Liver (tissue), 9 donors: ENCODE data around the gene ITLN1. TPM values are rescaled to one million over a fixed set of nuclear protein-coding genes. Genes with fewer than 3 reads are reported as not detected.

Experiments used
- DNase-seq: peaks from one replicate; pipeline ENCODE4 v3.0.0-alpha.2; 2017; ENCODE audit warnings: low spot score
- H3K27ac ChIP-seq, 2 donors: one replicate each; pipeline ENCODE4 v1.7.0; 2013; ENCODE audit warnings: inconsistent platforms in 2 of 2, low read length in 2 of 2, control low read depth in 1 of 2, low read depth in 1 of 2, mild to moderate bottlenecking in 1 of 2
- H3K27me3 ChIP-seq, 4 donors: one replicate each; pipeline versions ENCODE4 v1.6.1 to v1.7.0; 2013; ENCODE audit warnings: low read length in 3 of 4, inconsistent platforms in 1 of 4, mild to moderate bottlenecking in 1 of 4, moderate library complexity in 1 of 4; ENCODE audit not compliant: control insufficient read depth in 4 of 4, insufficient read depth in 4 of 4
- H3K36me3 ChIP-seq, 4 donors: one replicate each; pipeline versions ENCODE4 v1.6.1 to v1.7.0; 2013; ENCODE audit warnings: low read length in 3 of 4, mild to moderate bottlenecking in 3 of 4, low read depth in 1 of 4, moderate library complexity in 1 of 4; ENCODE audit not compliant: control insufficient read depth in 4 of 4, insufficient read depth in 3 of 4
- H3K4me1 ChIP-seq, 4 donors: one replicate each; pipeline versions ENCODE4 v1.6.1 to v1.7.0; 2013; ENCODE audit warnings: low read length in 3 of 4, mild to moderate bottlenecking in 3 of 4, moderate library complexity in 1 of 4; ENCODE audit not compliant: control insufficient read depth in 4 of 4, insufficient read depth in 4 of 4
- H3K4me3 ChIP-seq, 3 donors: one replicate each; pipeline versions ENCODE4 v1.6.1 to v1.7.0; 2013; ENCODE audit warnings: low read length in 3 of 3, control low read depth in 1 of 3, low read depth in 1 of 3, mild to moderate bottlenecking in 1 of 3
- H3K9ac ChIP-seq, 2 donors: one replicate each; pipeline ENCODE4 v1.7.0; 2013; ENCODE audit warnings: low read length in 2 of 2, mild to moderate bottlenecking in 2 of 2, moderate library complexity in 2 of 2, control low read depth in 1 of 2, low read depth in 1 of 2
- H3K9me3 ChIP-seq, 4 donors: one replicate each; pipeline versions ENCODE4 v1.6.1 to v1.7.0; 2013; ENCODE audit warnings: low read length in 3 of 4; ENCODE audit not compliant: control insufficient read depth in 4 of 4
- EGR1 ChIP-seq, 2 donors: IDR thresholded peaks; 2 replicates each; pipeline ENCODE4 v1.6.1; 2016 to 2018; ENCODE audit warnings: antibody characterized with exemption in 2 of 2, low read depth in 2 of 2
- FOXA1 ChIP-seq: IDR thresholded peaks from 2 replicates; pipeline ENCODE4 v1.6.1; 2016; ENCODE audit warnings: antibody characterized with exemption
- FOXA2 ChIP-seq: IDR thresholded peaks from 2 replicates; pipeline ENCODE4 v1.6.1; 2016; ENCODE audit warnings: antibody characterized with exemption
- GABPA ChIP-seq, 2 donors: IDR thresholded peaks in 1 of 2; conservative IDR thresholded peaks in 1 of 2; 2 replicates each; pipeline ENCODE4 v1.6.1; 2016; ENCODE audit warnings: antibody characterized with exemption in 2 of 2, mild to moderate bottlenecking in 1 of 2, moderate library complexity in 1 of 2
- HNF4A ChIP-seq, 2 donors: conservative IDR thresholded peaks; 2 replicates each; pipeline ENCODE4 v1.6.1; 2016; ENCODE audit warnings: antibody characterized with exemption in 2 of 2, mild to moderate bottlenecking in 2 of 2
- HNF4G ChIP-seq: IDR thresholded peaks from 2 replicates; pipeline ENCODE4 v1.6.1; 2016; ENCODE audit warnings: antibody characterized with exemption
- JUND ChIP-seq, 2 donors: IDR thresholded peaks; 2 replicates each; pipeline ENCODE4 v1.6.1; 2016; ENCODE audit warnings: antibody characterized with exemption in 2 of 2
- MAX ChIP-seq: IDR thresholded peaks from 2 replicates; pipeline ENCODE4 v1.6.1; 2016; ENCODE audit warnings: antibody characterized with exemption
- NR2F2 ChIP-seq: IDR thresholded peaks from 2 replicates; pipeline ENCODE4 v1.6.1; 2016; ENCODE audit warnings: antibody characterized with exemption
- RAD21 ChIP-seq, 2 donors: IDR thresholded peaks; 2 replicates each; pipeline ENCODE4 v1.6.1; 2016; ENCODE audit warnings: antibody characterized with exemption in 2 of 2, mild to moderate bottlenecking in 2 of 2
- RXRA ChIP-seq, 2 donors: IDR thresholded peaks; 2 replicates each; pipeline ENCODE4 v1.6.1; 2017 to 2018; ENCODE audit warnings: antibody characterized with exemption in 2 of 2, mild to moderate bottlenecking in 1 of 2
- SP1 ChIP-seq: IDR thresholded peaks from 2 replicates; pipeline ENCODE4 v1.6.1; 2018; ENCODE audit warnings: antibody characterized with exemption, mild to moderate bottlenecking
- TAF1 ChIP-seq: conservative IDR thresholded peaks from 2 replicates; pipeline ENCODE4 v1.6.1; 2016; ENCODE audit warnings: antibody characterized with exemption, mild to moderate bottlenecking
- YY1 ChIP-seq: IDR thresholded peaks from 2 replicates; pipeline ENCODE4 v1.6.1; 2016; ENCODE audit warnings: antibody characterized with exemption, mild to moderate bottlenecking
- WGBS: extraction: QIAGEN DNeasy Blood & Tissue Kit; methylation state at CpG from one replicate; pipeline ENCODE4 v1.1.7; 2013; 5-methylcytosine and 5-hydroxymethylcytosine counted together
- polyA plus RNA-seq, 2 donors: library from polyadenylated mRNA; stranded (reverse) in 1 of 2; unstranded in 1 of 2; fragments of 200-250 nt in 1 of 2; fragments of >200 nt in 1 of 2; fragmentation: Nextera tagmentation in 1 of 2; extraction: Ambion mirVana in 1 of 2; gene quantifications; one replicate each; pipeline versions ENCODE4 v1.2.1 to v1.2.3, GENCODE V29; 2013 to 2015
- total RNA-seq, 2 donors: library from RNA; depleted of rRNA; stranded (reverse); fragments of >200 nt; gene quantifications; one replicate each; pipeline ENCODE4 v1.2.3, GENCODE V29; 2014
- TF ChIP-seq, protein P1 (sequence below): IDR thresholded peaks from 2 replicates; pipeline ENCODE4 v1.6.1; 2016; ENCODE audit warnings: antibody characterized with exemption, mild to moderate bottlenecking
- TF ChIP-seq, protein P2 (sequence below): fragments of 150-350 bp; IDR thresholded peaks from 2 replicates; pipeline ENCODE4 v1.5.1; 2017; ENCODE audit warnings: improper control_type of control experiment, low read depth, low read length; ENCODE audit not compliant: missing input control
- TF ChIP-seq, protein P3 (sequence below): IDR thresholded peaks from 2 replicates; pipeline ENCODE4 v1.6.1; 2016; ENCODE audit warnings: antibody characterized with exemption
- TF ChIP-seq, protein P4 (sequence below): IDR thresholded peaks from 2 replicates; pipeline ENCODE4 v1.6.1; 2016; ENCODE audit warnings: antibody characterized with exemption
- donor health status: healthy.
- donor health status: healthy.
- donor health status: healthy.
- donor health status: healthy.
- donor health status: healthy.

Gene ITLN1
- total and polyA plus RNA-seq, 4 donors: 3.7 to 13.4 (median 5.5) TPM

DNA sequence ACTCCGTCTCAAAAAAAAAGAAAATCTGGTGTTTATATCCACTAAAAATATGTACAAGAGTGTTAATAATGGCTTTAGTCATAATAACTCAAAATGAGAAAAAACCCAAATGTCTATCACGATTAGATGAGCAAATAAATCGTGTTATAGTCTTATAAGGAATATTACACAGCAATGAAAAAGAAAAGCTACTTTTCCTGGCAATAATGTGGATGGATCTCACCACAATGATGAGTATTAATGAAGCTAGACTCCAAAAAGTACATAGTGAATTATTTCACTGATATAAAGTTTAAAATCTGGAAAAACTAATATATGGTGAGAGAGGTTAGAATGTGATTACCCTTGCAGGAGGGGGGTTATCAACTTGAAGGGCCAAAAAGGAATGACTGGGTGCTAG, 32.0 kb downstream of the ITLN1 start:
- TF ChIP-seq, protein P1, sequence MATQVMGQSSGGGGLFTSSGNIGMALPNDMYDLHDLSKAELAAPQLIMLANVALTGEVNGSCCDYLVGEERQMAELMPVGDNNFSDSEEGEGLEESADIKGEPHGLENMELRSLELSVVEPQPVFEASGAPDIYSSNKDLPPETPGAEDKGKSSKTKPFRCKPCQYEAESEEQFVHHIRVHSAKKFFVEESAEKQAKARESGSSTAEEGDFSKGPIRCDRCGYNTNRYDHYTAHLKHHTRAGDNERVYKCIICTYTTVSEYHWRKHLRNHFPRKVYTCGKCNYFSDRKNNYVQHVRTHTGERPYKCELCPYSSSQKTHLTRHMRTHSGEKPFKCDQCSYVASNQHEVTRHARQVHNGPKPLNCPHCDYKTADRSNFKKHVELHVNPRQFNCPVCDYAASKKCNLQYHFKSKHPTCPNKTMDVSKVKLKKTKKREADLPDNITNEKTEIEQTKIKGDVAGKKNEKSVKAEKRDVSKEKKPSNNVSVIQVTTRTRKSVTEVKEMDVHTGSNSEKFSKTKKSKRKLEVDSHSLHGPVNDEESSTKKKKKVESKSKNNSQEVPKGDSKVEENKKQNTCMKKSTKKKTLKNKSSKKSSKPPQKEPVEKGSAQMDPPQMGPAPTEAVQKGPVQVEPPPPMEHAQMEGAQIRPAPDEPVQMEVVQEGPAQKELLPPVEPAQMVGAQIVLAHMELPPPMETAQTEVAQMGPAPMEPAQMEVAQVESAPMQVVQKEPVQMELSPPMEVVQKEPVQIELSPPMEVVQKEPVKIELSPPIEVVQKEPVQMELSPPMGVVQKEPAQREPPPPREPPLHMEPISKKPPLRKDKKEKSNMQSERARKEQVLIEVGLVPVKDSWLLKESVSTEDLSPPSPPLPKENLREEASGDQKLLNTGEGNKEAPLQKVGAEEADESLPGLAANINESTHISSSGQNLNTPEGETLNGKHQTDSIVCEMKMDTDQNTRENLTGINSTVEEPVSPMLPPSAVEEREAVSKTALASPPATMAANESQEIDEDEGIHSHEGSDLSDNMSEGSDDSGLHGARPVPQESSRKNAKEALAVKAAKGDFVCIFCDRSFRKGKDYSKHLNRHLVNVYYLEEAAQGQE: no peak
- TF ChIP-seq SP1 (no peak), MAX (no peak), RAD21 (IDR thresholded peaks at IDR 0.05) (no peak), EGR1 (IDR thresholded peaks at IDR 0.05; ENCODE audit: low read depth in 2 of 2) (no peak), HNF4G (no peak), HNF4A (conservative IDR thresholded peaks at IDR 0.05) (no peak), RXRA (IDR thresholded peaks at IDR 0.05) (no peak), FOXA1 (no peak), FOXA2 (no peak), NR2F2 (no peak), JUND (IDR thresholded peaks at IDR 0.05) (no peak), YY1 (no peak), TAF1 (no peak), GABPA (IDR thresholded peaks at IDR 0.05 in 1 of 2, conservative IDR thresholded peaks at IDR 0.05 in 1 of 2) (no peak)
- TF ChIP-seq, protein P2, sequence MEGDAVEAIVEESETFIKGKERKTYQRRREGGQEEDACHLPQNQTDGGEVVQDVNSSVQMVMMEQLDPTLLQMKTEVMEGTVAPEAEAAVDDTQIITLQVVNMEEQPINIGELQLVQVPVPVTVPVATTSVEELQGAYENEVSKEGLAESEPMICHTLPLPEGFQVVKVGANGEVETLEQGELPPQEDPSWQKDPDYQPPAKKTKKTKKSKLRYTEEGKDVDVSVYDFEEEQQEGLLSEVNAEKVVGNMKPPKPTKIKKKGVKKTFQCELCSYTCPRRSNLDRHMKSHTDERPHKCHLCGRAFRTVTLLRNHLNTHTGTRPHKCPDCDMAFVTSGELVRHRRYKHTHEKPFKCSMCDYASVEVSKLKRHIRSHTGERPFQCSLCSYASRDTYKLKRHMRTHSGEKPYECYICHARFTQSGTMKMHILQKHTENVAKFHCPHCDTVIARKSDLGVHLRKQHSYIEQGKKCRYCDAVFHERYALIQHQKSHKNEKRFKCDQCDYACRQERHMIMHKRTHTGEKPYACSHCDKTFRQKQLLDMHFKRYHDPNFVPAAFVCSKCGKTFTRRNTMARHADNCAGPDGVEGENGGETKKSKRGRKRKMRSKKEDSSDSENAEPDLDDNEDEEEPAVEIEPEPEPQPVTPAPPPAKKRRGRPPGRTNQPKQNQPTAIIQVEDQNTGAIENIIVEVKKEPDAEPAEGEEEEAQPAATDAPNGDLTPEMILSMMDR: no peak
- TF ChIP-seq, protein P3, sequence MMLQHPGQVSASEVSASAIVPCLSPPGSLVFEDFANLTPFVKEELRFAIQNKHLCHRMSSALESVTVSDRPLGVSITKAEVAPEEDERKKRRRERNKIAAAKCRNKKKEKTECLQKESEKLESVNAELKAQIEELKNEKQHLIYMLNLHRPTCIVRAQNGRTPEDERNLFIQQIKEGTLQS: no peak
- TF ChIP-seq, protein P4, sequence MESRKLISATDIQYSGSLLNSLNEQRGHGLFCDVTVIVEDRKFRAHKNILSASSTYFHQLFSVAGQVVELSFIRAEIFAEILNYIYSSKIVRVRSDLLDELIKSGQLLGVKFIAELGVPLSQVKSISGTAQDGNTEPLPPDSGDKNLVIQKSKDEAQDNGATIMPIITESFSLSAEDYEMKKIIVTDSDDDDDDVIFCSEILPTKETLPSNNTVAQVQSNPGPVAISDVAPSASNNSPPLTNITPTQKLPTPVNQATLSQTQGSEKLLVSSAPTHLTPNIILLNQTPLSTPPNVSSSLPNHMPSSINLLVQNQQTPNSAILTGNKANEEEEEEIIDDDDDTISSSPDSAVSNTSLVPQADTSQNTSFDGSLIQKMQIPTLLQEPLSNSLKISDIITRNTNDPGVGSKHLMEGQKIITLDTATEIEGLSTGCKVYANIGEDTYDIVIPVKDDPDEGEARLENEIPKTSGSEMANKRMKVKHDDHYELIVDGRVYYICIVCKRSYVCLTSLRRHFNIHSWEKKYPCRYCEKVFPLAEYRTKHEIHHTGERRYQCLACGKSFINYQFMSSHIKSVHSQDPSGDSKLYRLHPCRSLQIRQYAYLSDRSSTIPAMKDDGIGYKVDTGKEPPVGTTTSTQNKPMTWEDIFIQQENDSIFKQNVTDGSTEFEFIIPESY: no peak
- no peaks in the 10 kb centered on the region for H3K9me3 ChIP-seq
- 91% methylated on average over 3 of the region's 3 CpGs for WGBS

More for the DNA sequence above, 32.0 kb downstream of the ITLN1 start:
- no peaks in the 10 kb centered on the region for H3K4me1 ChIP-seq
- no peak for DNase-seq
- no peaks in the 10 kb centered on the region for H3K36me3 ChIP-seq
- no peaks in the 10 kb centered on the region for H3K27me3 ChIP-seq
- H3K4me3 ChIP-seq: no peak overlapping the region
- H3K27ac ChIP-seq: no peak overlapping the region
- no peak overlapping the region for H3K9ac ChIP-seq
